Keratinocyte (primary cell): ENCODE data around the gene TKFC. TPM values are rescaled to one million over a fixed set of nuclear protein-coding genes. Genes with fewer than 3 reads are reported as not detected.
A peak's percentile ranks its signal among the peaks of the same experiment; 100 is the strongest.

Experiments used
- DNase-seq: peaks from one replicate; pipeline ENCODE4 v3.0.0-alpha.2; 2011; ENCODE audit warnings: low read depth, missing footprints, low spot score
- FAIRE-seq: peaks from 2 replicates; lab custom pipeline; 2011; peaks lifted over from hg19 to GRCh38; lab: Jason Lieb, UNC
- H2AFZ ChIP-seq: 2 replicates; pipeline ENCODE4 v1.6.0; 2012; ENCODE audit warnings: low read length, control low read depth, inconsistent platforms; ENCODE audit not compliant: control insufficient read depth
- H3K27ac ChIP-seq: 2 replicates; pipeline ENCODE4 v1.5.1; 2011; ENCODE audit warnings: low read length; ENCODE audit not compliant: control insufficient read depth, insufficient read depth
- H3K27me3 ChIP-seq: 3 replicates; pipeline ENCODE4 v1.6.0; 2011; ENCODE audit warnings: low read length; ENCODE audit not compliant: control insufficient read depth, insufficient read depth; ENCODE audit errors: extremely low read depth
- H3K36me3 ChIP-seq, 2 experiments: 2 replicates in 1 of 2; 3 replicates in 1 of 2; pipeline ENCODE4 v1.5.1; 2011; ENCODE audit warnings: low read length in 2 of 2, mild to moderate bottlenecking in 1 of 2; ENCODE audit not compliant: control insufficient read depth in 2 of 2, insufficient read depth in 2 of 2; ENCODE audit errors: extremely low read depth in 1 of 2
- H3K4me1 ChIP-seq: 3 replicates; pipeline ENCODE4 v1.5.1; 2011; ENCODE audit warnings: low read length; ENCODE audit not compliant: control insufficient read depth, insufficient read depth; ENCODE audit errors: extremely low read depth
- H3K4me2 ChIP-seq: 3 replicates; pipeline ENCODE4 v1.6.0; 2011; ENCODE audit warnings: low read depth, low read length; ENCODE audit not compliant: control insufficient read depth, insufficient read depth; ENCODE audit errors: extremely low read depth
- H3K4me3 ChIP-seq, 3 experiments: fragments of 200-600 bp in 1 of 3; sonication (generic) in 1 of 3; 2 replicates in 2 of 3; 3 replicates in 1 of 3; pipeline ENCODE4 v1.5.1; 2011 to 2016; ENCODE audit warnings: low read length in 3 of 3, mild to moderate bottlenecking in 3 of 3, control low read depth in 2 of 3, inconsistent platforms in 1 of 3, low read depth in 1 of 3, mixed read lengths in 1 of 3, mixed run types in 1 of 3, moderate library complexity in 1 of 3; ENCODE audit not compliant: control insufficient read depth in 2 of 3, insufficient read depth in 2 of 3; ENCODE audit errors: extremely low read depth in 1 of 3
- H3K79me2 ChIP-seq: 2 replicates; pipeline ENCODE4 v1.6.0; 2012; ENCODE audit warnings: low read length; ENCODE audit not compliant: control insufficient read depth, insufficient read depth
- H3K9ac ChIP-seq: 3 replicates; pipeline ENCODE4 v1.6.0; 2011; ENCODE audit warnings: low read length; ENCODE audit not compliant: control insufficient read depth, insufficient read depth; ENCODE audit errors: extremely low read depth
- H3K9me1 ChIP-seq: 3 replicates; pipeline ENCODE4 v1.6.0; 2011; ENCODE audit warnings: low read length; ENCODE audit not compliant: control insufficient read depth, insufficient read depth; ENCODE audit errors: extremely low read depth
- H3K9me3 ChIP-seq: 2 replicates; pipeline ENCODE4 v1.5.1; 2012; ENCODE audit warnings: low read depth, low read length; ENCODE audit not compliant: control insufficient read depth
- H4K20me1 ChIP-seq: 3 replicates; pipeline ENCODE4 v1.6.0; 2011; ENCODE audit warnings: low read length; ENCODE audit not compliant: control insufficient read depth, insufficient read depth; ENCODE audit errors: extremely low read depth
- EZH2 ChIP-seq: IDR thresholded peaks from one replicate; pipeline ENCODE4 v1.6.1; 2012; ENCODE audit warnings: inconsistent platforms, mild to moderate bottlenecking, low read length, moderate library complexity
- dilution Hi-C: fragments of 300-500 bp; cut with MboI; formaldehyde crosslinking; loops from one replicate; pipeline ENCODE4 v1.7.0; 2020; ENCODE audit warnings: low sequenced_read_pairs; ENCODE audit not compliant: extremely low pct_ligation_motif_present
- polyA minus RNA-seq, 3 experiments: library from RNA; depleted of rRNA, polyadenylated mRNA; stranded (reverse); fragments of >200 nt; gene quantifications; 1 replicate in 1 of 3; 2 replicates in 1 of 3; 3 replicates in 1 of 3; pipeline ENCODE4 v1.2.3, GENCODE V29; 2011
- polyA plus RNA-seq, 5 experiments: library from polyadenylated mRNA; depleted of rRNA in 3 of 5; stranded (reverse) in 3 of 5; stranded (forward) in 1 of 5; unstranded in 1 of 5; fragments of >200 nt; gene quantifications; 1 replicate in 1 of 5; 2 replicates in 3 of 5; 3 replicates in 1 of 5; pipeline versions ENCODE4 v1.2.1 to v1.2.3, GENCODE V29; 2011 to 2012; ENCODE audit warnings: missing spikeins in 2 of 5, low read depth in 1 of 5, low replicate concordance in 1 of 5
- TF ChIP-seq, protein P1 (sequence below), 3 experiments: IDR thresholded peaks in 1 of 3; conservative IDR thresholded peaks in 1 of 3; optimal IDR thresholded peaks in 1 of 3; 2 replicates in 2 of 3; 3 replicates in 1 of 3; pipeline versions ENCODE3 to v1.5.1; 2011; ENCODE audit warnings: low read length in 3 of 3, mild to moderate bottlenecking in 3 of 3, moderate library complexity in 2 of 3, control low read depth in 1 of 3, inconsistent platforms in 1 of 3; ENCODE audit not compliant: insufficient read depth in 2 of 3; ENCODE audit errors: extremely low read depth in 1 of 3

The TKFC gene, protein sequence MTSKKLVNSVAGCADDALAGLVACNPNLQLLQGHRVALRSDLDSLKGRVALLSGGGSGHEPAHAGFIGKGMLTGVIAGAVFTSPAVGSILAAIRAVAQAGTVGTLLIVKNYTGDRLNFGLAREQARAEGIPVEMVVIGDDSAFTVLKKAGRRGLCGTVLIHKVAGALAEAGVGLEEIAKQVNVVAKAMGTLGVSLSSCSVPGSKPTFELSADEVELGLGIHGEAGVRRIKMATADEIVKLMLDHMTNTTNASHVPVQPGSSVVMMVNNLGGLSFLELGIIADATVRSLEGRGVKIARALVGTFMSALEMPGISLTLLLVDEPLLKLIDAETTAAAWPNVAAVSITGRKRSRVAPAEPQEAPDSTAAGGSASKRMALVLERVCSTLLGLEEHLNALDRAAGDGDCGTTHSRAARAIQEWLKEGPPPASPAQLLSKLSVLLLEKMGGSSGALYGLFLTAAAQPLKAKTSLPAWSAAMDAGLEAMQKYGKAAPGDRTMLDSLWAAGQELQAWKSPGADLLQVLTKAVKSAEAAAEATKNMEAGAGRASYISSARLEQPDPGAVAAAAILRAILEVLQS
- polyA plus RNA-seq = 15.4 to 23.1 TPM (median 18.3 TPM) in 3 replicates
- 9.6 TPM for polyA plus RNA-seq (2011; ENCODE audit: low read depth)
- 11.3 and 20.9 TPM in 2 replicates for polyA plus RNA-seq (2011; cell fraction: cytosol; rRNA removed)
- 49.7 and 61.6 TPM in 2 replicates for polyA plus RNA-seq (2011; cell fraction: nucleus; rRNA removed)
- 21.5 and 23.1 TPM in 2 replicates for polyA plus RNA-seq (2012; ENCODE audit: low replicate concordance)
- 24.2 to 34.2 TPM (median 26.2 TPM) in 3 replicates for polyA minus RNA-seq
- 28.8 TPM for polyA minus RNA-seq (2011; cell fraction: cytosol; rRNA and poly(A)+ RNA removed)
- 19.0 and 25.4 TPM in 2 replicates for polyA minus RNA-seq (2011; cell fraction: nucleus; rRNA and poly(A)+ RNA removed)

DNA sequence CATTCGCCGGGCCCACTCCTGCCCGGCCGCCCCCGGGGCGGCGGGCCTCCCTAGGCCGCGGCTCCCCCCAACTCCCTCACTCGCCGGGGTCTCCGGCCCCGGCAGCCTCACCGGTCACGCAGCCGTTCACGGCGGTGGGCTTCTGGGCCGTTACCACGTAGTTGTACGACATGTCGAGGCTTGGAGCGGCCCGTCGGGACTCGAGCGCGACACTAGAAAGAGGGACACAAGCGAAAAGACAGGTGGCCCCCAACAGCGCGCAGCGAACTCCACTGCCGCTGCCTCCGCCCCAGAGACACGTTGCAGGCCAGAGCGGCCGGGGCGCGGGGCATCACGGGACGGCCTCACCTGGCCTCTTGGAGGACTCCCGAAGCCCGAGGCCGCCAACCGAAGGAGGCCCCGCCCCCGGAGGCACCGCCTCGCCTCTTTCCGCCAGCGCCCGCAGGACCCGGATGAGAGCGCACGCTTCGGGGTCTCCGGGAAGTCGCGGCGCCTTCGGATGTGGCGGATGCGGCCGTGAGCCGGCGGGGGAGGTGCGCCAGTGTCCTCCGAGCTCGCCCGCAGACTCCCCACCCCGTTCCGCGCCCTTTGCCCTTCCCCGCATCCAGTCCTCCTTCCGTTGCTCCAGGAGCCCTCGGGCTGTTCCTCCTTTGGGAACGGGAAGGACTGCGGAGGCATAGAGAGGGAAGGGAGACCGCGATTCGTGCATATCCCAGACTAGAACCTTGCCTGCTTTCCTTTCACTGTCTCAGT, at the start of gene TKFC, which contains the start of gene DDB1:
Gene TKFC (plus strand): TSS at position 432 of the 753 bp plus-strand sequence. CDS start 1,501 bp downstream, outside the sequence.
Gene DDB1 (minus strand): TSS at position 309 of the 753 bp plus-strand sequence. CDS start 137 bp downstream, at position 172.
- no peaks in the 10 kb centered on the region for H3K9me1 ChIP-seq
- DNase-seq (peak; percentile 75), FAIRE-seq (no peak)
- no peaks in the 10 kb centered on the region for H3K27me3 ChIP-seq
- H3K9me3 ChIP-seq = no peaks in the 10 kb centered on the region
- H2AFZ ChIP-seq = peak within 1 kb of the TSS; percentile 85
- H3K4me2 ChIP-seq = peak within 1 kb of the TSS; percentile 99
- H3K27ac ChIP-seq = peak within 1 kb of the TSS; percentile 89
- H3K4me1 ChIP-seq = peaks cover 30% of the 10 kb centered on the region
- H3K4me3 ChIP-seq = peak within 1 kb of the TSS; percentile 84 to 92 (median 87)
- peaks cover 7 to 17% of the 10 kb centered on the region in 2 experiments for H3K36me3 ChIP-seq
- TF ChIP-seq EZH2 = no peak
- TF ChIP-seq, protein P1, sequence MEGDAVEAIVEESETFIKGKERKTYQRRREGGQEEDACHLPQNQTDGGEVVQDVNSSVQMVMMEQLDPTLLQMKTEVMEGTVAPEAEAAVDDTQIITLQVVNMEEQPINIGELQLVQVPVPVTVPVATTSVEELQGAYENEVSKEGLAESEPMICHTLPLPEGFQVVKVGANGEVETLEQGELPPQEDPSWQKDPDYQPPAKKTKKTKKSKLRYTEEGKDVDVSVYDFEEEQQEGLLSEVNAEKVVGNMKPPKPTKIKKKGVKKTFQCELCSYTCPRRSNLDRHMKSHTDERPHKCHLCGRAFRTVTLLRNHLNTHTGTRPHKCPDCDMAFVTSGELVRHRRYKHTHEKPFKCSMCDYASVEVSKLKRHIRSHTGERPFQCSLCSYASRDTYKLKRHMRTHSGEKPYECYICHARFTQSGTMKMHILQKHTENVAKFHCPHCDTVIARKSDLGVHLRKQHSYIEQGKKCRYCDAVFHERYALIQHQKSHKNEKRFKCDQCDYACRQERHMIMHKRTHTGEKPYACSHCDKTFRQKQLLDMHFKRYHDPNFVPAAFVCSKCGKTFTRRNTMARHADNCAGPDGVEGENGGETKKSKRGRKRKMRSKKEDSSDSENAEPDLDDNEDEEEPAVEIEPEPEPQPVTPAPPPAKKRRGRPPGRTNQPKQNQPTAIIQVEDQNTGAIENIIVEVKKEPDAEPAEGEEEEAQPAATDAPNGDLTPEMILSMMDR (optimal IDR thresholded peaks at IDR 0.05 in 1 of 3, IDR thresholded peaks at IDR 0.05 in 1 of 3, conservative IDR thresholded peaks at IDR 0.05 in 1 of 3; ENCODE audit: extremely low read depth in 1 of 3, insufficient read depth in 2 of 3, low read length in 3 of 3) = no peak
- dilution Hi-C loops = no loop called here
- peak within 1 kb of the TSS; percentile 99 for H3K9ac ChIP-seq
- H4K20me1 ChIP-seq = peaks cover 3% of the 10 kb centered on the region
- H3K79me2 ChIP-seq = peaks cover 48% of the 10 kb centered on the region

DNA sequence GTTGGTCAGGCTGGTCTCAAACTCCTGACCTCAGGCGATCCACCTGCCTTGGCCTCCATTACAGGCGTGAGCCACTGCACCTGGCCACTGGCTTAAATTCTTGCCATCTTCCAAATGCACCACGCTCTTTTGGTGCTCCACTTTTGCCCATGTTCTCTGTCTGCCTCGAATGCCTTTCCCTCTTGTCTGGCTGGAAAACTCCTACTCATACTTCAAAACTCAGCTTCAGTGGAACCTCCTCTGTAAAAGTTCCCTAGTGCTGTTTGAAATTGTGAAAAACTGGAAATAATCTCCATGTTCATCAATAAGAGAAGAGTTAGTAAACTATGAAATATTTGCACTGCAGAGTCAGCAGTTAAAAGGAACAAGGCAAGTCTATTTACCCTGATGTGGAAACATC, 49.4 kb upstream of the TKFC start:
- no peak overlapping the region for H2AFZ ChIP-seq
- no peaks in the 10 kb centered on the region for H3K9me3 ChIP-seq
- no peaks in the 10 kb centered on the region for H3K36me3 ChIP-seq
- H3K9me1 ChIP-seq = no peaks in the 10 kb centered on the region
- TF ChIP-seq, protein P1 (optimal IDR thresholded peaks at IDR 0.05 in 1 of 3, IDR thresholded peaks at IDR 0.05 in 1 of 3, conservative IDR thresholded peaks at IDR 0.05 in 1 of 3; ENCODE audit: extremely low read depth in 1 of 3, insufficient read depth in 2 of 3, low read length in 3 of 3) = no peak
- TF ChIP-seq EZH2 = no peak
- H3K4me3 ChIP-seq = no peak overlapping the region
- no peak overlapping the region for H3K9ac ChIP-seq
- no peaks in the 10 kb centered on the region for H3K79me2 ChIP-seq
- dilution Hi-C loops = no loop called here
- H3K27me3 ChIP-seq = no peaks in the 10 kb centered on the region
- peaks cover 41% of the 10 kb centered on the region for H3K4me1 ChIP-seq
- H3K4me2 ChIP-seq = no peak overlapping the region
- no peak for FAIRE-seq
- no peaks in the 10 kb centered on the region for H4K20me1 ChIP-seq
- no peak for DNase-seq
- H3K27ac ChIP-seq = no peak overlapping the region
